GM19328 (cell line): Measurements from ENCODE around the gene M1AP.

Source experiments
- ATAC-seq: cut with Tn5 transposase; IDR thresholded peaks from one replicate; pipeline ENCODE4 v1.9.1; 2021; ENCODE audit warnings: mild to moderate bottlenecking, moderate library complexity; ENCODE audit not compliant: unreplicated experiment

Gene M1AP

GRCh38 chr2:74507926-74508520 is 140.1 kb downstream of the M1AP start:
- ATAC-seq = peak; percentile 14
